Thoracic aorta (tissue), 2 donors: ENCODE results near the gene MKLN1. TPM values are rescaled to one million over a fixed set of nuclear protein-coding genes. Genes with fewer than 3 reads are reported as not detected.

Source experiments
- ATAC-seq: fragments of 150-250 bp; one replicate; pipeline ENCODE4 v1.8.0; 2017; ENCODE audit warnings: low read depth; ENCODE audit not compliant: insufficient number of reproducible peaks, low FRiP score
- DNase-seq: peaks from one replicate; pipeline ENCODE4 v3.0.0-alpha.2; 2020; ENCODE audit warnings: low spot score
- H3K27ac ChIP-seq, 2 donors: fragments of 200-600 bp; sonication (generic); 1 replicate in 1 of 2; 2 replicates in 1 of 2; pipeline ENCODE4 v1.5.1; 2016; ENCODE audit warnings: mild to moderate bottlenecking in 2 of 2, moderate library complexity in 2 of 2
- H3K27me3 ChIP-seq: fragments of 200-600 bp; sonication (generic); replicated peaks from 2 replicates; pipeline ENCODE4 v1.6.0; 2016; ENCODE audit warnings: mild to moderate bottlenecking; ENCODE audit not compliant: insufficient read depth
- H3K36me3 ChIP-seq: fragments of 200-600 bp; sonication (generic); one replicate; pipeline ENCODE4 v1.5.1; 2016
- H3K4me1 ChIP-seq, 2 donors: fragments of 200-600 bp; sonication (generic); 1 replicate in 1 of 2; 2 replicates in 1 of 2; pipeline versions ENCODE4 v1.5.1 to v1.6.0; 2016; ENCODE audit warnings: low read depth in 2 of 2, mild to moderate bottlenecking in 1 of 2; ENCODE audit not compliant: control insufficient read depth in 1 of 2
- H3K4me3 ChIP-seq: fragments of 200-600 bp; sonication (generic); 2 replicates; pipeline ENCODE4 v1.5.1; 2016; ENCODE audit warnings: mild to moderate bottlenecking
- H3K9me3 ChIP-seq: fragments of 200-600 bp; sonication (generic); 2 replicates; pipeline ENCODE4 v1.5.1; 2016
- CTCF ChIP-seq: fragments of 200-600 bp; sonication (generic); IDR thresholded peaks from one replicate; pipeline ENCODE4 v1.5.1; 2019; ENCODE audit warnings: antibody characterized with exemption
- total RNA-seq, 2 donors: library from RNA; depleted of rRNA; stranded (reverse); fragments of >200 nt; gene quantifications; one replicate each; pipeline versions ENCODE4 v1.1.0 to v1.2.3, GENCODE V29; 2016

MKLN1 gene
- total RNA-seq, 2 donors from 2014 or later = 56.7 to 82.4 TPM

- Histone ChIP-seq H3K27me3 (no peaks in the 10 kb centered on the region), H3K36me3 (no peaks in the 10 kb centered on the region), H3K4me3 (no peak overlapping the region), H3K9me3 (no peaks in the 10 kb centered on the region), H3K4me1 (no peaks in the 10 kb centered on the region), H3K27ac (no peak overlapping the region)
- no peak for TF ChIP-seq CTCF
- DNase-seq = no peak
- no peak for ATAC-seq
Measured at GRCh38 chr7:131544449-131545301, 217.0 kb downstream of the MKLN1 start.

GRCh38 chr7:131546126-131546525 lies 218.4 kb downstream of the MKLN1 start:
- Histone ChIP-seq H3K36me3 (no peaks in the 10 kb centered on the region), H3K4me3 (no peak overlapping the region), H3K27me3 (no peaks in the 10 kb centered on the region), H3K4me1 (no peaks in the 10 kb centered on the region), H3K9me3 (no peaks in the 10 kb centered on the region), H3K27ac (no peak overlapping the region)
- no peak for ATAC-seq
- no peak for DNase-seq
- no peak for TF ChIP-seq CTCF

Other genes starting within 250 kb of the MKLN1 start
- gene PODXL, start 228.8 kb downstream of the MKLN1 start, total RNA-seq = 10 to 100 TPM; 23.0 to 50.8 TPM